ENCODE results near the gene INF2.
"Not testable (repeated sequence)": the region's sequence is repeated elsewhere in the genome, so short reads cannot be mapped to it uniquely, and the experiment has no call there.

INF2 gene

DNA sequence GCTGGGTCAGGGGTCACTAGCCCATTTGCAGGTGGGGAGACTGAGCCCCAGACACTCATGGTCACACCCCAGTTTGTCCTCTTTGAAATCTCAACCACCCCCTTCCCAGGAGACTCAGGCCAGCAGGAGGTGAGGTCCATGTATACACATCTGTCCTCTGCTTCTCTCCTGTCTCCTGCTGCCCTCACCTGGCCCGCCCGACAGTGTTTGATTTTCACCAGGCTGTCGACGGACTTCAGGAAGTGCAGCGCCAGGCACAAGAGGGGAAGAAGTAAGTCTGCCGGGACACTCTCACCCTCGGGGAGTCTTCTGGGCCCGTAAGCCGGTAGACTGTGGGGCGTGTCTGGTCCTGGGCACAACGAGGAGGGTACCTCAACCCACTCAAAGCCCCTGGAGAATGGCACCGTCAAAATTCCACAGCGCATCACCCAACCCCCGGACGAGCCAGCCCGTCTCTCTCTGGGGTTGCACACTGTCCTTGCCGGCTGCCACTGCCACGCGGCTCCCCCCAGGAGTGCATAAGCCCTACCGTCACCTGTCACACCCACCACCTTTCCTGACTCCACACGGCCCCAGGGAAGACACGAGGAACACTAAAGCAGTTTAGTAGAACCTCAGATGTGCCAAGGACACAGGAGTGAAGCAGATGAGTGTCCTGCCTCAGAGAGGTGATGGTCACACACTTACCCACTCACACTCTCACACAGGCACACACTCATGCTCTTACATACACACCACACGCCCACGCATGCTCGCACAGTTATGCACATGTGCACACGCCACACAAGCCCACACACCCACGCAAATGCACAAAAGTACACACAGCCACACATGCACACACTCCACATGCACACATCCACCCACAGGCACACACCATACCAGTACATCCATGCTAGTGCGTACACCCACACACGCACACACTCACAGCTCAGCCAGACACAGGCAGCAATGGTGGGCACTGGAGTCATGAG, 50.4 kb downstream of the INF2 start:
- no peak for DNase-seq

GRCh38 chr14:104741108-104741802, 51.8 kb downstream of the INF2 start:
- no peak for DNase-seq

DNA sequence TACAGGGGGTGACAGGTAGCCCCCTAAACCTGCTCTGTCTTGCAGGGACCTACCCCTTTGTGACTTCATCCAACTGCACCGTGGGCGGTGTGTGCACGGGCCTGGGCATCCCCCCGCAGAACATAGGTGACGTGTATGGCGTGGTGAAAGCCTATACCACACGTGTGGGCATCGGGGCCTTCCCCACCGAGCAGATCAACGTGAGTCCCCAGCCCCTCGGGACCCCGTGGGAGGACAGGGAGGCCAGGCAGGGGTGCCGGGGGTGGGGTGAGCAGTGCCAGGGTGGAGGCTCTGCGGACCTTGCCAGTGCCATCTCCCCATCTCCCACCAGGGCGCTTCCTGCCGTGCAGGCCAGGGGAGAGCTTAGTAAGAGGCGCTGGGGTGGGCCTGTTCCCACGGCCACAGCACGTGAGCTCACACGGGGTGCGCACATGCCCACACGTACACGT, 52.4 kb downstream of the INF2 start:
- no peak for DNase-seq

- no peak for DNase-seq
These were observed 53.4 kb downstream of the INF2 start for GRCh38 chr14:104742586-104743455.

- no peak for DNase-seq
These were observed 54.3 kb downstream of the INF2 start for GRCh38 chr14:104743461-104744380.

DNA sequence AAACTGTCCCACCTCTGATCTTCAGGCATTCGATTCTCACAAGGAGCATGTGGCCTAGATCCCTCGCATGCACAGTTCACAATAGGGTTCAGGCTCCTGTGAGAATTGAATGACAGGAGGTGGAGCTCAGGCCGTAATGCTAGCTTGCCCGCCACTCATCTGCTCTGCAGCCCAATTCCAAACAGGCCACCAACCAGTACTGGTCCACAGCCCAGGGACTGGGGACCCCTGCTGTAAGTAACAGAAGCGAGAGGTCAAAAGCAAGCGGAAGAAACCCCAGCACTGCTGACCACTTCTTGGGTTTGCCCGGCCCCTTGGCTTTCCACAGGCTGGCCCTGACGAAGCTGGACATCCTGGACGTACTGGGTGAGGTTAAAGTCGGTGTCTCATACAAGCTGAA, 55.1 kb downstream of the INF2 start:
- no peak for DNase-seq

GRCh38 chr14:104745431-104745830, 56.0 kb downstream of the INF2 start:
- no peak for DNase-seq

- DNase-seq = no peak
These were observed 56.7 kb downstream of the INF2 start for GRCh38 chr14:104746071-104746545.

- peak; percentile 88 for DNase-seq
These were observed 57.6 kb downstream of the INF2 start for GRCh38 chr14:104746934-104747481.

GRCh38 chr14:104747876-104748275, 58.5 kb downstream of the INF2 start:
- peak; percentile 28 for DNase-seq

GRCh38 chr14:104749111-104749649, 59.8 kb downstream of the INF2 start:
- DNase-seq = peak; percentile 32

GRCh38 chr14:104750056-104750752, 60.8 kb downstream of the INF2 start:
- no peak for DNase-seq

DNA sequence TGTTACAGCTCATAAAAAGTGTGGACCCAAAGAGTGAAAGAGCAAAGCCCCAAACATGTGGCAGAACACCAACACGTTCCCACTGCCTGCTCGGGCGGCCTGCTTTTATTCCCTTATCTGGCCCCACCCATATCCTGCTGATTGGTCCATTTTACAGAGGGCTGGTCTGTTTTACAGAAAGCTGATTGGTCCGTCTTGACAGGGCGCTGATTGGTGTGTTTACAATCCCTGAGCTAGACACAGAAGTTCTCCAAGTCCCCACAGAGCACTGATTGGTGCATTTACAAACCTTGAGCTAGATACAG, 61.3 kb downstream of the INF2 start:
- not testable (repeated sequence) for DNase-seq

DNA sequence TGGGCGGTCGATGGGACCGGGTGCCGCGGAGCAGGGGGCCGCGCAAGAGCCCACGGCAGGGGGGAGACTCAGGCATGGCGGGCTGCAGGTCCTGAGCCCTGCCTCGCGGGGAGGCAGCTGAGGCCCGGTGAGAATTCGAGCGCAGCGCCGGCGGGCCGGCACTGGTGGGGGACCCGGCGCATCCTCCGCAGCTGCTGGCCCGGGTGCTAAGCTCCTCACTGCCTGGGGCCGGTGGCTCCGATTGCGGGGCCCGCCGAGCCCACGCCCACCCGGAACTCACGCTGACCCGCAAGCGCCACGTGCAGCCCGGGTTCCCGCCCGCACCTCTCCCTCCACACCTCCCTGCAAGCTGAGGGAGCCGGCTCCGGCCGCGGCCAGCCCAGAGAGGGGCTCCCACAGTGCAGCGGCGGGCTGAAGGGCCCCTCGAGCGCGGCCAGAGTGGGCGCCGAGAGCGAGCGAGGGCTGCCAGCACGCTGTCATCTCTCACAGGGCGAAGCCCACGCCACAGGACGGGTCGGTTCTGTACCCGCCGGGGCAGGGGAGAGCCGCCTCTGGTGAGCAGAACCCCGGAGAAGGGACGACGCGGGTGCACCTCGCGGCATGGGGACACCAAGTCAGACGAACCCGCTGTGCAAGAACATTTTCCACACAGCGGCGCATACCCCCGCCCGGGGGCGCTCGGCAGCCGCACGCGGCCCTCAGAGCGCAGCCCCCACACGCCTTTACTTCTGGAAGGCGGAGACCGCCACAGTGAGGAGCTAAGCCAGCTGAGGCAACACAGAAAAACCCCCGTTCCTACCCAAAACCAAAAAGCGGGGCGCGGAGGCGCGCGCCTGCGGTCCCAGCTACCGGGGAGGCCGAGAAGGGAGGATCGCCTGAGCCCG, 62.4 kb downstream of the INF2 start:
- DNase-seq = no peak

- DNase-seq = no peak
These were observed 63.0 kb downstream of the INF2 start for GRCh38 chr14:104752423-104752734.

DNA sequence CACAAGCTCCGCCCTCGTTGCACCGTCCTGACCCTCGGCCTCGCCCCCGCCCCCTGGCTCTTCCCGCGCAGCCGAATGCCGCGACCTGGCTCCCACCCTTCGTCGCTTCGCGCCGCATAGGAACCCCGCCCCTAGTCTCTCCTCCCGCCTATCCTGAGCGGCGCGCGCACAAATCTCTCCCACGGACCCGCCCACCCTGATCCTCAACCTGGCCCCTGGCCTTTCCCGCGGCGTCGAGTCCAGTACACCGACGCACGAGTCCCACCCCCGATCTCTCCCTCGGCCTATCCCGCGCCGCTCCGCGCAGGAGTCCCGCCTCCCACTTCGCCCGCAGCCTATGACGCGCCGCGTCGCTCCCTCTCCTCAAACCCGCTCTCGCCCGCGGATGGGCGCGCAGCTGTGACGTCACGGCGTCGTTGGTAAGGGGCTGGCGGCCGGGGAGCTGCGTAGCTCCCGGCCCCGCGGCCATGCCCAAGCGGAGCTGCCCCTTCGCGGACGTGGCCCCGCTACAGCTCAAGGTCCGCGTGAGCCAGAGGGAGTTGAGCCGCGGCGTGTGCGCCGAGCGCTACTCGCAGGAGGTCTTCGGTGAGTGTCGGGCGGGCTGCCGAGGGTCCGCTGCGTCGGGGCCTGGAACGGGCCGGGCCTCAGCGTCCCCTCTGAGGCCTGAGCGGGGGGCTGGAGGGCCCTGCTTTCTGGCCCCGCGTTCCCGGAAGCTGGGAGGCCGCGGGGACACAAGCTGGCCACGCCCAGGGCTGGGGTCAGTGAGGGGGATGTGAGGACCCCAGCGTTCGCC, 63.5 kb downstream of the INF2 start, which contains the start of gene SIVA1:
Gene SIVA1 (plus strand): TSS at position 413 of the 793 bp plus-strand sequence. CDS start 55 bp downstream, at position 468.
- DNase-seq = peak; percentile 99

GRCh38 chr14:104753528-104754212, 64.3 kb downstream of the INF2 start:
- DNase-seq = no peak

DNA sequence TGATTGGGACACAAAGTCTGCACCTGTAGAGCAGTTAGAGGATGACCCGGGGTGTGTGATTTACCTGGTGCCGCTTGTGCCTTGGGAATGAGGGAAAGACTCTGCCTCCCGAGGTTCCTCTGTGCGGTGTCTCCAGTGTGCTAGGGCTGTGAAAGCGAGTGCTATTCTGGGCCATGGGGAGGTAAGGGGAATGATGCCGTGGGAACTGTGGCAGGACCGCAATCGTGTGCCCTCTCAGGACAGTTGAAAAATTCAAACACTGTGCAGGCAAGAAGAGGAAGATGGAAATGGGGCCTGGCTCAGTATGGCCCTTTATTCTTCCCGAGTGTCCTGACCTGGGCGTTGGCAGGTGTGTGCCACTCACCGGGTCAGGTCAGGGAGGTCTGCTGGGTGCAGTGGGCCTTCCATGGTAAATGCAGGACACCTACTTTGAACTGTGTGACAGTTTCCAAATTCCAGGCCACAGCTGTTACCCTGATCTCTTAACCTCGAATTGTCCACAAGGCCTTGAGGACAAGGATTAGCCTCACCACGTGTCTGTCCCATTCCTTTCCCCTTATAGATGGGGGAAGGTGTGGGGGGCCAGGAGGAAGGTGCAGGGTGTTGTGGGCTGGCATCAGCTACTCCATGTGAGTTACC, 64.9 kb downstream of the INF2 start:
- DNase-seq = no peak
